ENCODE results near the gene UNC5C.

DNA sequence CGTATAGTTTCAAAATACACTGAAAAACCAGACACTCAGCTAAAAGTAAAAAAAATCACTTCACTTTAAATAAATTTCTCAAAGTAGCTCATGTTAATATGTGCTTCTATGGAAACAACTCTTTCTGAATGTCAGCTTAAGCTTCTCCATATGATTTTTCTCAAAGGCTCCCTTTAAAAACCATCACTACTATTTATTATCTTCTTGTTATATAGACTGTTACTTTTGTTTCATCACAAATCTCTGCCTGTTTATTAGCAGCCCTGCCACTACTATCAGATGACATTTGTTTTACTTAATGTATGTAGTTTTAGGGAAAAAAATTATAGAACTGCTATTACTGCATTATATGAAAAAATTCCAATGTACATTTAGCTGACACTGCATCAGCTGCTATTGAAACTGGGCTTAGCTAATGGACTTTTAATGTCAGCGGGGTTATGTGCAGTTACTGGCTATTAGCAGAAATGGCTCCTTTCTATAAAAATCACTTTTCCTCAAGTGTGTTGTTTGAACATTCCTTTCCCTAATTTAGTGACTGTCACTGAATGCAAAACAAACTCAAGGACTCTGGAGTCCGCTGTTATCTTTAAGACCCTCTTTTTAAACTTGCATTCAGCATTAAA lies 10.8 kb downstream of the UNC5C start:
- TF ChIP-seq CTCF (conservative IDR thresholded peaks at IDR 0.05; ENCODE audit: low read length) (no peak), EZH2phosphoT487 (IDR thresholded peaks at IDR 0.05; ENCODE audit: borderline replicate concordance, low read depth, low read length) (no peak)
